DND-41 (cell line): ENCODE measurements around the gene PTPRD.

Experiments used
- CTCF ChIP-seq: IDR thresholded peaks from 2 replicates; pipeline ENCODE4 v1.5.1; 2012; ENCODE audit warnings: borderline replicate concordance, low read length, moderate library complexity, mild to moderate bottlenecking; ENCODE audit not compliant: poor library complexity, severe bottlenecking; ENCODE audit errors: extremely low read depth
- EZH2 ChIP-seq: IDR thresholded peaks from 3 replicates; pipeline ENCODE4 v1.6.1; 2012; ENCODE audit warnings: borderline replicate concordance, low read depth, mild to moderate bottlenecking, moderate library complexity, low read length, inconsistent platforms; ENCODE audit not compliant: severe bottlenecking

GRCh38 chr9:8447601-8448000 lies 2165.2 kb downstream of the PTPRD start:
- TF ChIP-seq CTCF, result no peak
- TF ChIP-seq EZH2, result no peak
